ENCODE measurements around the gene DAP3. TPM values are rescaled to one million over a fixed set of nuclear protein-coding genes. Genes with fewer than 3 reads are reported as not detected.
"Not testable (repeated sequence)": the region's sequence is repeated elsewhere in the genome, so short reads cannot be mapped to it uniquely, and the experiment has no call there.

The DAP3 gene
- total RNA-seq, 2 experiments from 2014 or later = 120 to 135 TPM

DNA sequence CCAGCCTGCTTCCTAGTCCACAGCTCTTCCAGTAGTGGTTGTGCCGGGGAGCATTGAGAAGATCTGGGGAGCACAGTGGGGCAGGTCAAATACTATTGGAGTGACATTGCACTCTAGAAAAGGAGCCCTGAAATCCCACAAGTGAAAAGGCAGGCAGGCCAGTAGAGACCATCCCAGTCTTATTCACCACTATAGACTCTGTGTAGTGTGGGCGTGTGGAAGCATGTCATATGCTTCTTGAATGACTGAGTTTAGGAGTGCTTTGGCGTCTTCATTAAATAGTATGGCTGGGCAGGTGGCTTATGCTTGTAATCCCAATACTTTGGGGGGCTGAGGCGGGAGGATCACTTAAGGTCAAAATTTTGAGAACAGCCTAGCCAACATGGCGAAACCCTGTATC lies 15.5 kb downstream of the DAP3 start:
- H3K4me3 Mint-ChIP-seq; H3K9me3 Mint-ChIP-seq (ENCODE audit: insufficient read depth); H3K27me3 Mint-ChIP-seq (ENCODE audit: low read depth); CTCF ChIA-PET; H3K27ac Mint-ChIP-seq; DNase-seq; ATAC-seq; POLR2A ChIA-PET; H3K4me1 Mint-ChIP-seq (ENCODE audit: low read depth): not testable (repeated sequence)
- H3K36me3 Mint-ChIP-seq (ENCODE audit: low read depth) = peaks cover 15% of the 10 kb centered on the region

DNA sequence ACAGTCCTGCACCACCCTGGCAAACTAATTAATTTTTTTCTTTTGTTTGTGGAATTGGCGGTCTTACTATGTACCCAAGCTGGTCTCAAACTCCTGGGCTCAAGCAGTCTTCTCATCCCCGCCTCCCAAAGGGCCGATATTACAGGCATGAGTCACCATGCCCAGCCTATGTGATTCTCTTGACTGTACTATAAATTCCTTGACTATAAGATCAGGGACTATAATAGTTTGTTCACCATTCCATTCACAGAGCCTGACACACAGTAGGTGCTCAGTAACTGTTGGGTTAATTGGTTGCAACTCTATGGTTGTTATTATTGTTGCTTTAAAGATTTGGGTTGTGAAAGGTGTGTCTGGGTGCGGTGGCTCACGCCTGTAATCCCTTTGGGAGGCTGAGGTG lies 17.2 kb downstream of the DAP3 start:
- ChIA-PET POLR2A (no interaction called here), CTCF (no interaction called here)

DNA sequence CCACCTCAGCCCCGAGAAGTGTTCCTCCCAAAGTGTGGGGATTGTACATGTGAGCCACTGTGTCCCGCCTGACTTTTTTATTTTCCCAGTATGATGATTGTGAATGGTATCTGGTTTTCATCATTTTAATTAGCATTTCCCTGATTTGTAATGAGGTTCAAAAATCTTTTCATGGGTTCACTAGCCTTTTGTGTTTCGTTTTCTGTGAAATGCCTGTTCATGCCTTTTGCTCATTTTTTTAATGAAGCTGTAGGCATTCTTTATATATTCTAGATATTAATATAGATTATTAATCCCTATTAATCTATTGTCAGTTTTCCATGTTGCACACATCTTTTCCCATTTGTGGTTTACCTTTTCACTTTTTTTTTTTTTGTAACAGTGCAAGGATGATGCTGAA lies 20.5 kb downstream of the DAP3 start:
- H3K36me3 Mint-ChIP-seq (ENCODE audit: low read depth) = peaks cover 27% of the 10 kb centered on the region
- ChIA-PET POLR2A (interaction anchor here (0.6 kb wide), 1 partner anchor 258 kb away, joined by 3 read pairs; no protein-coding TSS in a partner anchor), CTCF (interaction anchor here (0.7 to 1.2 kb wide), 2 partner anchors 20 to 459 kb away, joined by 3 read pairs; no protein-coding TSS in a partner anchor)
- DNase-seq (no peak), ATAC-seq (no peak)
- H3K4me3 Mint-ChIP-seq = no peak overlapping the region
- H3K27me3 Mint-ChIP-seq (ENCODE audit: low read depth) = no peaks in the 10 kb centered on the region
- no peaks in the 10 kb centered on the region for H3K9me3 Mint-ChIP-seq (ENCODE audit: insufficient read depth)
- no peak overlapping the region for H3K27ac Mint-ChIP-seq
- peaks cover 6% of the 10 kb centered on the region for H3K4me1 Mint-ChIP-seq (ENCODE audit: low read depth)

More for the DNA sequence above, 17.2 kb downstream of the DAP3 start:
- Mint-ChIP-seq H3K4me3 (no peak overlapping the region), H3K36me3 (ENCODE audit: low read depth) (peaks cover 18% of the 10 kb centered on the region), H3K27ac (no peak overlapping the region), H3K4me1 (ENCODE audit: low read depth) (peaks cover 8% of the 10 kb centered on the region), H3K9me3 (ENCODE audit: insufficient read depth) (no peaks in the 10 kb centered on the region), H3K27me3 (ENCODE audit: low read depth) (no peaks in the 10 kb centered on the region)
- DNase-seq = no peak
- no peak for ATAC-seq

DNA sequence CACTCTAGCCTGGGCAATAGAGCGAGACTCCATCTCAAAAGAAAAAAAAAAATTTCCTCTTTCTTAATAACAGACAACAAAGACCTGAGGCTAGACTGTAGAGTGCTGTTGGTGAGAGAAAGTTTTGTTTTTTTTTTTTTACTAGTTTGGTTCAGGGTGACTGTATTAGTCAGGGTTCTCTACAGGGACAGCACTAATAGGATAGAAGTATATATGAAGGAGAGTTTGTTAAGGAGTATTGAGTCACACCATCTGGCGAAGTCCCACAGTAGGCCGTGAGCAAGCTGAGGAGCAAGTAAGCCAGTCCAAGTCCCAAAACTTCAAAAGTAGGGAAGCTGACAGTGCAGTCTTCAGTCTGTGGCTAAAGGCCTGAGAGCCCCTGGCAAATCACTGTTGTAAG lies 22.6 kb downstream of the DAP3 start:
- H3K27ac Mint-ChIP-seq; H3K9me3 Mint-ChIP-seq (ENCODE audit: insufficient read depth); POLR2A ChIA-PET; H3K4me3 Mint-ChIP-seq; ATAC-seq; CTCF ChIA-PET; DNase-seq; H3K27me3 Mint-ChIP-seq (ENCODE audit: low read depth): not testable (repeated sequence)
- Mint-ChIP-seq H3K4me1 (ENCODE audit: low read depth) (peaks cover 12% of the 10 kb centered on the region), H3K36me3 (ENCODE audit: low read depth) (peaks cover 41% of the 10 kb centered on the region)

DNA sequence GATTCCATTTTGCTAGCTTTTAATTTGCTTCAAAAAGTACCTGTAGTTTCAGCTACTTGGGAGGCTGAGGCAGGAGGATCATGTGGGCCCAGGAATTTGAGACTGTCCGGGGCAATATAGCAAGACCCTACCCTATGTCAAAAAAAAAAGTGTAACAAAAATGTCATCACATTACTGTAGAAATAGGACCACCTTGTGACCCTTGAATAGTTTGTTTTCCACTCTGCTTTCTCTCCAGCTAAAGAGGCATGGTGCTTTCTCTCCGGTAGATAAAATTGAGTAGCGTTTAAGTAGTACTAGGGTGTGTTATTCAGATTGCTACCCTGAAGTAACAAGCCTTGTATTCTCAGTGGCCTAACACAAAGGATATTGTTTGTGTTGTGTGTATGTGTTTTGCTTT lies 23.7 kb downstream of the DAP3 start:
- H3K27me3 Mint-ChIP-seq (ENCODE audit: low read depth); POLR2A ChIA-PET; ATAC-seq; H3K9me3 Mint-ChIP-seq (ENCODE audit: insufficient read depth); DNase-seq; H3K4me3 Mint-ChIP-seq; H3K27ac Mint-ChIP-seq: not testable (repeated sequence)
- CTCF ChIA-PET = interaction anchor here (0.6 kb wide), 3 partner anchors 17 to 134 kb away, joined by 3 to 4 read pairs (median 3); no protein-coding TSS in a partner anchor
- Mint-ChIP-seq H3K36me3 (ENCODE audit: low read depth) (peaks cover 47% of the 10 kb centered on the region), H3K4me1 (ENCODE audit: low read depth) (peaks cover 18% of the 10 kb centered on the region)

DNA sequence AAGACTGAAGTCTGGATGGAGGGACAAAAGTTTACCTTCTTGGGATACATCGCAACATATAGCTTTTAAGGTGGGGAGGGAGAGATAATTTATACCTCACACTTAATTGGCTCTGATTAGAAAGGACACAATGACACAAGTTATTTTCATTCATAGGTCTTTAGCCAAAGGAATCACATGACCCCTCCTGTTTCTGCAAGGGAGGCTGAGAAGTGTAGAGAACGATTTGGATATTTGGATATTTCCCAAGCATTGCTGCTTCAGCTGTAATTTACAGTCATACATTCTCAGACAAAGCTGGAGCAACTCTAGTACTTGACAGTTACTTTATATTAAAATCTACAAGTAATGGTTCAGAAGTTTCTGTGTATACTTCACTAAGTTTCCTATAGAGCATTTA lies 24.2 kb downstream of the DAP3 start:
- DNase-seq (no peak), ATAC-seq (no peak)
- H3K27me3 Mint-ChIP-seq (ENCODE audit: low read depth) = no peaks in the 10 kb centered on the region
- ChIA-PET POLR2A (no interaction called here), CTCF (interaction anchor here (0.6 kb wide), 3 partner anchors 16 to 134 kb away, joined by 3 to 4 read pairs (median 3); no protein-coding TSS in a partner anchor)
- H3K9me3 Mint-ChIP-seq (ENCODE audit: insufficient read depth) = no peaks in the 10 kb centered on the region
- no peak overlapping the region for H3K4me3 Mint-ChIP-seq
- no peak overlapping the region for H3K27ac Mint-ChIP-seq
- peaks cover 50% of the 10 kb centered on the region for H3K36me3 Mint-ChIP-seq (ENCODE audit: low read depth)
- peaks cover 16% of the 10 kb centered on the region for H3K4me1 Mint-ChIP-seq (ENCODE audit: low read depth)

DNA sequence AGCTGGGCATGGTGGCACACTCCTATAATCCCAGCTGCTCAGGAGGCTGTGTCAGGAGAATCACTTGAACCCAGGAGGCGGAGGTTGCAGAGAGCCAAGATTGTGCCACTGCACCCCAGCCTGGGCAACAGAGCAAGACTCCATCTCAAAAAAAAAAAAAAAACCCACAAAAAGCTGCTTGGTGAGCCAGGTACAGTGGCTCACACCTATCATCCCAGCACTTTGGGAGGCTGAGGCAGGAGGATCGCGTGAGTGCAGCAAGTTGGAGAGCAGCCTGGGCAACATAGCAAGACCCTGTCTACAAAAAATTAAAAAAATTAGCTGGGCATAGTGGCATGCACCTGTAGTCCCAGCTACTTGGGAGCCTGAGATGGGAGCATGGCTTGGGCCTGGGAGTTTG lies 26.2 kb downstream of the DAP3 start:
- POLR2A ChIA-PET = interaction anchor here (1.4 kb wide), 1 partner anchor 19 kb away, joined by 4 read pairs; no protein-coding TSS in a partner anchor
- H3K27ac Mint-ChIP-seq; H3K4me3 Mint-ChIP-seq; H3K9me3 Mint-ChIP-seq (ENCODE audit: insufficient read depth); ATAC-seq; H3K27me3 Mint-ChIP-seq (ENCODE audit: low read depth); DNase-seq: not testable (repeated sequence)
- Mint-ChIP-seq H3K36me3 (ENCODE audit: low read depth) (peaks cover 48% of the 10 kb centered on the region), H3K4me1 (ENCODE audit: low read depth) (peaks cover 16% of the 10 kb centered on the region)
- CTCF ChIA-PET = interaction anchor here (1.2 to 1.4 kb wide), 2 partner anchors 11 to 465 kb away, joined by 4 read pairs; no protein-coding TSS in a partner anchor

DNA sequence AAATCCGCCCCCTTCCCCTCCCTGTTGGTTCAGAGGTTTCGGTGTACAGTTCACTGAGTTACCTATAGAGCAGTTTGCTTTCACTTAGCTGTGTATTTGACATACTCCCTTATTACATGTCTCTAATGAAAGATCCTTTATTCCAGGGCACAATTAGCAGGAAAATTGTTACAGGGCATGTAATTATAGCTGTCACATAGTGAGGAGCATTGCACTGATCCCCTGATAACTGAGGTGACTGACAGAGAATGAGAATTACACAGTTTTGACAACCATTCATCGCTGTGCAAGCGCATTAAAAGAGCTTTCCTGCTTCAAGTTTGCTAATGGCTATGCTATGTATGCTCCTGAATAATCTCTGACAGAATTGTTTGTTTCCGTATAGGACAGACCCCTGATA lies 26.9 kb downstream of the DAP3 start:
- Mint-ChIP-seq H3K27me3 (ENCODE audit: low read depth) (no peaks in the 10 kb centered on the region), H3K9me3 (ENCODE audit: insufficient read depth) (no peaks in the 10 kb centered on the region), H3K4me3 (no peak overlapping the region), H3K36me3 (ENCODE audit: low read depth) (peaks cover 51% of the 10 kb centered on the region), H3K4me1 (ENCODE audit: low read depth) (peaks cover 16% of the 10 kb centered on the region), H3K27ac (no peak overlapping the region)
- ChIA-PET CTCF (interaction anchor here (1.2 to 1.4 kb wide), 2 partner anchors 10 to 465 kb away, joined by 4 read pairs; no protein-coding TSS in a partner anchor), POLR2A (interaction anchor here (1.4 kb wide), 1 partner anchor 18 kb away, joined by 4 read pairs; no protein-coding TSS in a partner anchor)
- DNase-seq = no peak
- no peak for ATAC-seq

DNA sequence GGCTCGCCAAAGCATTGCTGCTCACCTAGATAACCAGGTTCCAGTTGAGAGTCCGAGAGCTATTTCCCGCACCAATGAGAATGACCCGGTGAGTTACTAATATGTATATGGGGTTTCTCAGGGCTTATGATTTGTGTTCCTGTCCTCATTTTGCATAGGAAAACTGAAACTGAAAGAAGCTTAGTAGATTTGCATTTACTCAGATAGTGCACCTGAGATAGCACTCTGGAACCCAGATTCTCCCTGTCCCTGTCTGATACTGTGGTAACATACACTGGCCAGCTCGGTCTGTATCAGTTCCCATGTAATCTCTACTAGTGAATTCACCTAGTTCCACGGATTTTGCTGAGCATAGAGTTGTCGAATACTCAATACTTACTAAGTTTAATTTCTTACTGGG lies 28.1 kb downstream of the DAP3 start:
- H3K4me3 Mint-ChIP-seq = no peak overlapping the region
- CTCF ChIA-PET = no interaction called here
- POLR2A ChIA-PET = no interaction called here

DNA sequence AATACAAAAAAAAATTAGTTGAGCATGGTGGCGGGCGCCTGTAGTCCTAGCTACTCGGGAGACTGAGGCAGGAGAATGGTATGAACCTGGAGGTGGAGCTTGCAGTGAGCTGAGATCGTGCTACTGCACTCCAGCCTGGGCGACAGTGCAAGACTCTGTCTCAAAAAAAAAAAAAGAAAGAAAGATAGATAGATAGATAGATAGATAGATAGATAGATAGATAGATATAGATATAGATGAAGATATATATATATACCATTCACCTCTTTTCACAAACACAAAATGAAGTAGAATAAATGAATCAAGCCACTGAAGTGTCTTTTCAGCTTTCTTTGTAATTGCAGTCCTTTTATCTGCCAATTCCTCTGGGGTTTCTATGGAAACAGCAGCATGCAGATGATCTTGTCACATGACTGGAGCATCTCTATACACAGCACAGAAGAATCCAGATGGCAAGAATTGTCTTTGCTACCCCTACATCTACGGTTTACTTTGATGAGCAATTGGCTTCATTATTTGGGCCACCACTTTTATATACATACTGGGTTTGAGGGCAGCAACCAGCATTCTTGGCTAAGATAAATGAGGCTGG lies 29.7 kb downstream of the DAP3 start:
- H3K9me3 Mint-ChIP-seq (ENCODE audit: insufficient read depth); H3K27ac Mint-ChIP-seq; DNase-seq; ATAC-seq; H3K4me3 Mint-ChIP-seq; H3K27me3 Mint-ChIP-seq (ENCODE audit: low read depth); CTCF ChIA-PET: not testable (repeated sequence)
- H3K4me1 Mint-ChIP-seq (ENCODE audit: low read depth) = peaks cover 16% of the 10 kb centered on the region
- peaks cover 45% of the 10 kb centered on the region for H3K36me3 Mint-ChIP-seq (ENCODE audit: low read depth)
- POLR2A ChIA-PET = interaction anchor here (0.6 kb wide), 1 partner anchor 10 kb away, joined by 3 read pairs; no protein-coding TSS in a partner anchor

More for the DNA sequence above, 28.1 kb downstream of the DAP3 start:
- no peaks in the 10 kb centered on the region for H3K27me3 Mint-ChIP-seq (ENCODE audit: low read depth)
- peaks cover 53% of the 10 kb centered on the region for H3K36me3 Mint-ChIP-seq (ENCODE audit: low read depth)
- DNase-seq (no peak), ATAC-seq (peak; percentile 37)
- H3K9me3 Mint-ChIP-seq (ENCODE audit: insufficient read depth) = no peaks in the 10 kb centered on the region
- peaks cover 16% of the 10 kb centered on the region for H3K4me1 Mint-ChIP-seq (ENCODE audit: low read depth)
- peak overlapping the region; percentile 67 for H3K27ac Mint-ChIP-seq

DNA sequence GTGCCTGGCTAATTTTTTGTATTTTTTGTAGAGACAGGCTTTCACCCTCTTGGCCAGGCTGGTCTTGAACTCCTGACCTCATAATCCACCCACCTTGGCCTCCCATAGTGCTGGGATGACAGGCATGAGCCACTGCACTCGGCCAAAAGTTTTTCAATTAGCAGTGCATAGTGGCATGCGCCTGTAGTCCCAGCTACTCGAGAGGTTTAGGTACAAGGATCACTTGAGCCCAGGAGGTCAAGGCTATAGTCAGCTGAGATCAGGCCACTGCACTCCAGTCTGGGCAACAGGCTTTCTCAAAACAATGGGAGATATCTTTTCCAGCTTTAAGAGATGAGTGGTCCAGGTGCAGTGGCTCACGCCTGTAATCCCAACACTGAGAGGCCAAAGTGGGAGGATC lies 30.8 kb downstream of the DAP3 start:
- H3K4me3 Mint-ChIP-seq = no peak overlapping the region
- H3K27ac Mint-ChIP-seq = no peak overlapping the region
- CTCF ChIA-PET = interaction anchor here (1.2 kb wide), 1 partner anchor 9 kb away, joined by 3 read pairs; no protein-coding TSS in a partner anchor
- POLR2A ChIA-PET = no interaction called here
- H3K9me3 Mint-ChIP-seq (ENCODE audit: insufficient read depth) = no peaks in the 10 kb centered on the region
- H3K36me3 Mint-ChIP-seq (ENCODE audit: low read depth) = peaks cover 41% of the 10 kb centered on the region
- DNase-seq (no peak), ATAC-seq (no peak)
- no peaks in the 10 kb centered on the region for H3K27me3 Mint-ChIP-seq (ENCODE audit: low read depth)
- H3K4me1 Mint-ChIP-seq (ENCODE audit: low read depth) = peaks cover 16% of the 10 kb centered on the region

DNA sequence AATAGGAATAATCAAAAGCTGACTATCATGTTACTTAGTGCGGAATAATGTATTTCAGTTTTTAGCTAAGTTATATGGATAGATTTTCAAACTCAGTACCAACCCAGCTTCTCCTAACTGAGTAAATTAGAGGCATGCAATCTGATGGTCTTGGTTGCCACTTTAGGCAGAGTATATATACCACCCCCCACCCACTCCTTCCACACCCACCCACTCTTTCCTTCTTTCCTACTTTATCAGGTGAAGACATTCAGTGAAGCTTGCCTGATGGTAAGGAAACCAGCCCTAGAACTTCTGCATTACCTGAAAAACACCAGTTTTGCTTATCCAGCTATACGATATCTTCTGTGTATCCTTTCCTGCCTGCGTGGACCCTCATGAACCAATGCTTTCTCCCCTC lies 36.3 kb downstream of the DAP3 start:
- DNase-seq = no peak
- peak overlapping the region; percentile 15 for H3K27ac Mint-ChIP-seq
- POLR2A ChIA-PET = interaction anchor here (0.6 kb wide), 1 partner anchor 120 kb away, joined by 3 read pairs; no protein-coding TSS in a partner anchor
- H3K9me3 Mint-ChIP-seq (ENCODE audit: insufficient read depth) = no peaks in the 10 kb centered on the region
- no peak overlapping the region for H3K4me3 Mint-ChIP-seq
- H3K4me1 Mint-ChIP-seq (ENCODE audit: low read depth) = no peaks in the 10 kb centered on the region
- ATAC-seq = no peak
- H3K27me3 Mint-ChIP-seq (ENCODE audit: low read depth) = no peaks in the 10 kb centered on the region
- CTCF ChIA-PET = interaction anchor here (1.5 kb wide), 1 partner anchor 10 kb away, joined by 4 read pairs; no protein-coding TSS in a partner anchor
- H3K36me3 Mint-ChIP-seq (ENCODE audit: low read depth) = peaks cover 25% of the 10 kb centered on the region
